Left colon (tissue), 2 donors: ENCODE data around the gene ITGB1. TPM values are rescaled to one million over a fixed set of nuclear protein-coding genes. Genes with fewer than 3 reads are reported as not detected.
"Not testable (repeated sequence)": the region's sequence is repeated elsewhere in the genome, so short reads cannot be mapped to it uniquely, and the experiment has no call there.

Experiments used
- ATAC-seq: fragments of 200-7000 bp; cut with Tn5 transposase; one replicate; pipeline ENCODE4 v1.9.1; 2020; ENCODE audit warnings: mild to moderate bottlenecking, moderate library complexity
- DNase-seq, 2 donors: peaks; one replicate each; pipeline ENCODE4 v3.0.0-alpha.2; 2020
- intact Hi-C, 2 donors: fragments of 100-400 bp; cut with DNase I in 1 of 2; cut with micrococcal nuclease in 1 of 2; formaldehyde crosslinking; loops; one replicate each; pipeline versions ENCODE4 v1.11.2 to v1.14.0; 2022; cut with DNase I, micrococcal nuclease
- total RNA-seq, 2 donors: library from RNA; stranded (reverse); fragmentation: NEBNext Ultra II Directional; extraction: Animal tissue kit (Norgen Biotek cat#: 25700); gene quantifications; one replicate each; pipeline ENCODE4 v1.2.1, GENCODE V29; 2021
- donor health status: DM: no; HTN: no; CAD: no.
- donor health status: DM: yes; HTN: yes; CAD: no.

ITGB1 gene
- total RNA-seq, 2 donors from 2014 or later, result 303 to 331 TPM

- no peak for ATAC-seq
- intact Hi-C loops, result no loop called here
These were observed 46.6 kb downstream of the ITGB1 start for GRCh38 chr10:32911285-32912016.

DNA sequence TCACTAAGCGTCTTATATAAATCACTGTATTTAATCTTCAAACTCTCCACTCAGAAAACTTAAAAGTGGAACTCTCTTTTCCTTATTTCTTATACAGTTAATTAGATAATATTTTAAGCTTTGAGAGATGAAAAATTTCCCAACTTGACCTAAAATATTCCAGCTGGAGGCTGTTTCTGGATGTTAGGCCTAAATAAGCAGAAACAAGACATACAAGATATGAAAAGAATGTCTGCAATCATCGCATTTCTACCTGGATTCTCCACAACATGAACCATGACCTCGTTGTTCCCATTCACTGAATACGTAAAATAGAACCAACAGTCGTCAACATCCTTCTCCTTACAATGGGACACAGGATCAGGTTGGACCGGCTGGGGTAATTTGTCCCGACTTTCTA, 48.1 kb downstream of the ITGB1 start:
- DNase-seq, intact Hi-C loops, ATAC-seq: not testable (repeated sequence)

More at GRCh38 chr10:32911285-32912016, 46.6 kb downstream of the ITGB1 start:
- DNase-seq, result no peak

DNA sequence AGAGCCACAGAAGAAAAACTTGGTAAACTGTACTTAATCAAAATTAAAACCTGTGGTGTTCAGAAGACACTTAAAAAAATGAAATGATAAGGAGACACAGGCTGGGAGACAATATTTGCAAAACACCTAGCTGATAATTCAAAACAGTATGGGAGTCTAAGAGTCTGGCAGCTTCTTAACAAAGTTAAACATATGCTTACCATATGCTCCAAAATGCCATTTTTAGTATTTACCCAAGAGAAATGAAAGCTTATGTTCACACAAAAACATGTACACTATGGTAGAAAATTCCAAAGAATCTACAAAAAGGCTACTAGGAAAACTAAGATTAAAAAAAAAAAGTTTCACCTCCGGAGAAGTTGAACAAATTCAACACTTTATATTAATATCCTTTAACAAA, 48.6 kb downstream of the ITGB1 start:
- ATAC-seq (no peak), DNase-seq (no peak)
- intact Hi-C loops, result no loop called here

GRCh38 chr10:32906595-32906994, 51.4 kb downstream of the ITGB1 start:
- ATAC-seq (no peak), DNase-seq (no peak)
- intact Hi-C loops, result no loop called here

DNA sequence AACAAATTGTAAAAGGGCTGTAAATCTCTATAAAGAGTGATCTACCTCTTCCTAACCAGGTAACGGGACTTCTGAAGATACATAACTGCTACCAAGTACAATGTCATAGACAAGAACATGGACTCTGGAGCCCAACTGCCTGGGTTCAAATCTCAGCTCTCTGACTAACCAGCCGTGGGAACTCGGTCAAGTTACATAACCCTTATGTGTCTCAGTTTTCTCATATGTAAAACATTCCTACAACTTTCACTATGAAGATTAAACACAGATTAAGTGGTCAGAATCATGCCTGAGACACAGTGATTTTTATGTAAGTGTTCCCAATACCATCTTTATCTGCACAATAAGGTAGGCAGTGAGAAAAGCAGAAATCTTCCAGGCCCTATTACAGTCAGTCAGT, 52.6 kb downstream of the ITGB1 start:
- ATAC-seq (peak; percentile 40), DNase-seq (no peak)
- intact Hi-C loops, result no loop called here

- intact Hi-C loops, result no loop called here
- ATAC-seq (no peak), DNase-seq (no peak)
These were observed 56.2 kb downstream of the ITGB1 start for GRCh38 chr10:32901815-32902214.

DNA sequence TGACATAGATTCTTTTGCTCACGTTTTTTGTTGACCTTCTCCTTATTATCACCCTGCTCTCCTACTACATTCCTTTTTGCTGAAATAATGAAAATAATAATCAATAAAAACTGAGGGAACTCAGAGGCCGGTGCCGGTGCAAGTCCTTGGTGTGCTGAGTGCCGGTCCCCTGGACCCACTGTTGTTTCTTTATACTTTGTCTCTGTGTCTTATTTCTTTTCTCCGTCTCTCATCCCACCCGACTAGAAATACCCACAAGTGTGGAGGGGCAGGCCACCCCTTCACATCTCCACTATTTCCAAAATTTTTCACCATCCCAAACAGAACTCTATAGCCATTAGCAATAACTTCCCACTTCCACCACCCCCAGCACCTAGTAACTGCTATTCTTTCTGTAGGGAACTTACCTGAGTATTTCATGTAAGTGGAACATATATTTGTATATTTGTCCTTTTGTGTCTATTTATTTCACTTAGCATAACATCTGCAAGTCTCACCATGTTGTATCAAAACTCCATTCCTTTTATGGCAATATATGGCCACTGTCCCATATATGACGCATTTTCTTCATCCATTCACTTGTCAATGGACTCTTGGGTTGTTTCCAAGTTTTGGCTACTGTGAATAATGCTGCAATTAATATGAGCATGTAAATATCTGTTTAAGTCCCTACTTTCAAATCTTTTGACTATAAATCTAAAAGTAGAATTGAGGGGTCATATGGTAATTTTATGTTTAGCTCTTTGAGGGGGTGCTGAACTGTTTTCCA, 62.6 kb downstream of the ITGB1 start:
- DNase-seq, ATAC-seq, intact Hi-C loops: not testable (repeated sequence)

DNA sequence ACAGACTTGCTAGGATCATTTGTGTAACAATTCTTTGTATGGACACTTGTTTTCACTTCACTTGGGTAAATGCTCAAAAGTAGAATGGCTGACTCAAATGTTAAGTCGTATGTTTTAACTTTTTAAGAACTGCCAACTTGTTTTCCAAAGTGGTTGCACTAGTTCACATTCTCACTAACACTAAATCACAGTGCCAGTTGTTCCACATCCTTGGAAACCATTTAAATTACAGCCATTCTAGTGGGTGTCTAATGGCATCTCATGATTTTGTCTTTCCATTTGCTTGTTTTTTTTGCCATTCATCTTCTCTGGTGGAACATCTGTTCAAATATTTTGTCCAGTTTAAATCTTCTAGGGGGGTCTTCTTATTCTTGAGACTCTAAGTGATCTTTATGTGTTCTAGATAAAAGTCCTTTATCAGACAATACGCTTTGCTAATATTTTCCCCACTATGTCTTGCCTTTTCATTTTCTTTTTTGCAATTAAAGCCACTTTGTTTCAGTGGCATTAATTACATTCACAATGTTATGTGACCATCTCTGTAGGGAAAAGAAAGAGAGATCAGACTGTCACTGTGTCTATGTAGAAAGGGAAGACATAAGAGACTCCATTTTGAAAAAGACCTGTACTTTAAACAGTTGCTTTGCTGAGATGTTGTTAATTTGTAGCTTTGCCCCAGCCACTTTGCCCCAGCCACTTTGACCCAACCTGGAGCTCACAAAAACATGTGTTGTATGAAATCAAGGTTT, 63.9 kb downstream of the ITGB1 start:
- intact Hi-C loops, result no loop called here
- ATAC-seq (no peak), DNase-seq (no peak)

DNA sequence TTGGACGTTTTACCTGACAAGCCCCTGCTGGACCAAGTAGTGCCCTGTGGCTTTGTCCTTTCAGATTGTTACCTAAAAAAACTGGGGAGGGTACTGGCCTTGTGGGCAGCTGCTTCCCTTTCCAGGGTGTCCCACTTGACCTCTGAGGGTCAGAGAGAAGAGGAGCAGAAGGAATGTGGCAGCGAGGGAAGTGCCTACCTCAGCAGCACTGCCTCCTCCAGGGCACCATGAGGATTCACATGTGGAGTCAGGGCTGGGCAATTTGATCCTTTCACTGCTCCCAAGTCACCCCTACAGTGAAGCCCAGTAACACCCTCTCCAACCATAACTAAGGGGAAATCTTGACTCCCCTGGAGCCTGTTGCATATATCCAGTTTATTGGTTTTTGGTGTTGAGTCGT, 64.6 kb downstream of the ITGB1 start:
- intact Hi-C loops, result no loop called here
- ATAC-seq (peak; percentile 37), DNase-seq (no peak)

DNA sequence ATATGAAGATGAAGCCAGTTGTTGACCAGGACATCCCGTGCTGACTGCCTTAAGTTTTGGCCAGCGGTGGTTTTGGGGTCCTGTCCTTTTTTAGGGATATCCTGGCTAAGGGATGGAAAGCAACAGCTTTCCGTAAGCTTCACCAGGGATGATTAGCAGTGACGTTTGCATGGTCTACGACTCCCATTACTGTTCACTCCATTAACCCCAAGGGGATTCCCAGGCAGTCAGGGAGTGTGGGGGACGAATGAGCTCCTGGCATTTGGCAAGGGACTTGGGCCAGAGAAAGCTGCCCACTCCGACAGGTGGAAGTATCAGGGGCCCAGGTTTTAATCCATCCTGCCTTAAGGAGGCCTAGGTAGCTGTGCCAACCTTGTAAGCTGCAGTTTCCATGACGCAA, 66.8 kb downstream of the ITGB1 start:
- intact Hi-C loops, result no loop called here
- no peak for DNase-seq
- no peak for ATAC-seq

GRCh38 chr10:32890444-32890843, 67.6 kb downstream of the ITGB1 start:
- intact Hi-C loops, result no loop called here
- DNase-seq, result no peak
- ATAC-seq, result no peak

GRCh38 chr10:32889631-32890212, 68.3 kb downstream of the ITGB1 start:
- intact Hi-C loops, result no loop called here
- ATAC-seq (no peak), DNase-seq (no peak)

- no peak for ATAC-seq
- intact Hi-C loops, result no loop called here
These were observed 69.7 kb downstream of the ITGB1 start for GRCh38 chr10:32888161-32888927.

DNA sequence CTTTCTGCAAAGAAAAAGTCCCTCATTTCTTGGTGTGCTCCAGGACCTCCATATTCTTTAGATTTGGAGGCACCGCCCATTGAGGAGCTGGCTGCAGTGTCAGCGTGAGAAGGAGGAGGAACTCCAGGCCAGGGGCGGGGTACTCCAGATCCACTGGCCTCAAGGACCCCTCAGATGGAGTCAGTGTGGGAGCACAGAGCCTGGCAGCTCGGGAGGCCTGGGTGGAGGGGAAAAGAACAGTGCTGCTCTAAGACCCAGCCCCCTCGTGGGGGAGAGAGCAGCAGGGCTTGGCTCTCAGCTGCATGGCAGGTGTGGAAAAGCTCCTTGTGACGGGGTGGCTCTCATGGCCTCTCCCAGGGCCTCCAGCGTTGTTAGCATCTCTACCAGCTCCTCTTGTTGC, 70.5 kb downstream of the ITGB1 start:
- intact Hi-C loops, result no loop called here
- ATAC-seq (no peak), DNase-seq (no peak)

More at GRCh38 chr10:32888161-32888927, 69.7 kb downstream of the ITGB1 start:
- no peak for DNase-seq

DNA sequence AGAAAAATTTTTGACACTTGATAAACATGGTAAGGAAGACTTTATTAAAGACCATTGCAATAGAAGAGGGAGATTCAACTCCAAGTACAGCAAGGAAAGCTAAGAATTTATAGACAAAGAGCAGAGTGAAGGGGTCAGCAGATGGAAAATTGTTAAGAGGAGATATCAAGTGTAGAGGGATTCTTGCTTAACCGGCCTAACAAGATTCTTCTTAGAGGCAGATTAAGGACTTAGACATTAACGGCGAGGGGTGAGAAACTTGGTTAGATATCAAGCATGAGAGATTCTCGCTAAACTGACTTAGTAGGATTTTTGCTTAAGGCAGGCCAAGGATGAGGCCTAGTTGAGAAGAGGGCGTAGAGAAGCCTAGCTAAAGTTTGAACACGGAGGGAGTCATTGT, 76.0 kb downstream of the ITGB1 start:
- ATAC-seq (no peak), DNase-seq (no peak)
- intact Hi-C loops, result no loop called here

- no peak for ATAC-seq
- DNase-seq, result no peak
- intact Hi-C loops, result no loop called here
These were observed 79.4 kb downstream of the ITGB1 start for GRCh38 chr10:32878646-32879045.

DNA sequence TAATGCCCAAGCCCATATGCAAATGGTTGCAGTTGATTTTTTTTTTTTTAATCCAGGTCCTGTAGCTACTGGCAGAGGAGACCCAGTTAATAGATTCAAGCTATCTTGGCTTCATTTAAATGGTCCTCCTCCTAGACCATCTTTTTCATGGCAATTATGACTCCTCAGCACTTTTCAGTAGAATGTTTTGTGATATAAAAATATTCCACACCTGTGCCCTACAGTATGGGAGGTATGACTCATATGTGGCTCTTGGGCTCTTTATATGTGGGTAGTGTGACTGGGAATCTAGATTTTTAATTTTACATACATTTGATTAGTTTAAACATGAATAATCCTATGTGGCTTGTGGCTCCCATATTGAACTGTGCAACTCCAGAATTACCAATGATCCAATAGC, 80.1 kb downstream of the ITGB1 start:
- DNase-seq (no peak), ATAC-seq (no peak)
- intact Hi-C loops, result no loop called here

DNA sequence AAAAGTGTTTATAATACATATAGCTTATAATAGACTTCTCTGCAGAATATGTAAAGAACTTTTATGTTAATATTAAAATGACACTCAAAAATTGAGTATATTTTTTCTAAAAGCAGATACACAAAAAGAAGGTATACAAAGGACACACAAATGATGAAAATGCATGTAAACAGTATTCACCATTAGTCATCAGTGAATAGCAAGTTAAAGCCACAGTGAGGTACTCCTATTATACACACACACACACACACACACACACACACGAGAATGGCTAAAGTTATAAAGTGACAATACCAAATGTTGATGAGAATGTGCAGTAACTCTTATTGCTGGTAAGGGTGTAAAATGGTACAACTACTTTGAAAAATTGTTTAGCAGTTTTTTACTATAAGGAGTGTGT, 92.9 kb downstream of the ITGB1 start:
- no peak for ATAC-seq
- intact Hi-C loops, result no loop called here

DNA sequence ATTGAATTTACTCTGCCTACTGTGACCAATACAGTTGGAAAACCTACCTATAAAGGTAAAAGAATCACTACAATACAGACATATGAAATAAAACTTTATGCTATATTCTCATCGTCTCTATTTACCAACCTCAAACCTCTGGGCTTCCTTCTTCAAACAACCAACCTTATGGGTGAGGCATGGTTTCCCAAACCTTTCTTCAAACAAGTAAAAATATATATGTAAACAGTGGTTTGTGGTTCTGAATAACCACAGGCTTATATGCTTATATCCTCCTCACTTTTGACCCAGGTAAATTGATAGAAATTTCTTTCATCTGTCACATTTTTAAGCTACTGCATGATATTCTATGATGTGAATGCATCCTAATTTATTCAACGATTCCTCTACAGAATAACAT, 103.6 kb downstream of the ITGB1 start:
- DNase-seq, result no peak
- intact Hi-C loops, result no loop called here
- no peak for ATAC-seq

More for the DNA sequence above, 92.9 kb downstream of the ITGB1 start:
- no peak for DNase-seq
